ENCODE measurements around the gene C12orf76.

DNA sequence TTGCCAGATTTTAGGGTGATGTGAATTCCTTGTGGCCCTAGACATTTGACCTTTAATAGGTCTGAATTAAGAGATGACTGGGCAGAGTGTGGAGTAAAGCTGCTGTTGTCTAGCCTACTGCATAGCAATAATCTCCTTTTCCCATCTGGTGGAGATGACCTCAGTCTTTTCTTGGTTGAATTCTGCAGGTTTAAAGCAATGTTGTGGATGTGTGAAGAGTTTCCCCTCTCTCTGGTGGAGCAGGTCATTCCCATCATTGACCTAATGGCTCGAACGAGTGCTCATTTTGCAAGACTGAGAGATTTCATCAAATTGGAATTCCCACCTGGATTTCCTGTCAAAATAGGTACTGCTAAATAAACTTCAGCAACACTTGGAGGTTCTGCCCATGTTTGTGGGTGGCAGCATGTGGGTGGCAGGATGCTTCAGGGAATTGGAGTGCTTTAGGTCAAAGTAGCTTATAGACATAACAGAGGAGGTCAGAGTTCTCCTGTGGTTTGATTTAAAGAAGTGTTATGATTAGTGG lies 19.0 kb downstream of the C12orf76 start:
- TF ChIP-seq, protein P1, sequence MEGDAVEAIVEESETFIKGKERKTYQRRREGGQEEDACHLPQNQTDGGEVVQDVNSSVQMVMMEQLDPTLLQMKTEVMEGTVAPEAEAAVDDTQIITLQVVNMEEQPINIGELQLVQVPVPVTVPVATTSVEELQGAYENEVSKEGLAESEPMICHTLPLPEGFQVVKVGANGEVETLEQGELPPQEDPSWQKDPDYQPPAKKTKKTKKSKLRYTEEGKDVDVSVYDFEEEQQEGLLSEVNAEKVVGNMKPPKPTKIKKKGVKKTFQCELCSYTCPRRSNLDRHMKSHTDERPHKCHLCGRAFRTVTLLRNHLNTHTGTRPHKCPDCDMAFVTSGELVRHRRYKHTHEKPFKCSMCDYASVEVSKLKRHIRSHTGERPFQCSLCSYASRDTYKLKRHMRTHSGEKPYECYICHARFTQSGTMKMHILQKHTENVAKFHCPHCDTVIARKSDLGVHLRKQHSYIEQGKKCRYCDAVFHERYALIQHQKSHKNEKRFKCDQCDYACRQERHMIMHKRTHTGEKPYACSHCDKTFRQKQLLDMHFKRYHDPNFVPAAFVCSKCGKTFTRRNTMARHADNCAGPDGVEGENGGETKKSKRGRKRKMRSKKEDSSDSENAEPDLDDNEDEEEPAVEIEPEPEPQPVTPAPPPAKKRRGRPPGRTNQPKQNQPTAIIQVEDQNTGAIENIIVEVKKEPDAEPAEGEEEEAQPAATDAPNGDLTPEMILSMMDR (IDR thresholded peaks at IDR 0.05; ENCODE audit: low read depth, low read length), result no peak
- TF ChIP-seq EZH2phosphoT487 (IDR thresholded peaks at IDR 0.05; ENCODE audit: low read depth), result no peak
